ENCODE measurements around the gene ARHGAP6.

Gene ARHGAP6

GRCh38 chrX:11331788-11332187 is 333.9 kb downstream of the ARHGAP6 start:
- no peak overlapping the region for H3K4me3 ChIP-seq (ENCODE audit: low read depth, low read length)
- no peak for TF ChIP-seq CTCF (IDR thresholded peaks at IDR 0.05; ENCODE audit: low read depth, low read length)

- no peak for TF ChIP-seq CTCF (IDR thresholded peaks at IDR 0.05; ENCODE audit: low read depth, low read length)
Measured at GRCh38 chrX:11329021-11329420, 336.7 kb downstream of the ARHGAP6 start.

GRCh38 chrX:11328134-11328533 is 337.6 kb downstream of the ARHGAP6 start:
- no peak overlapping the region for H3K4me3 ChIP-seq (ENCODE audit: low read depth, low read length)
- no peak for TF ChIP-seq CTCF (IDR thresholded peaks at IDR 0.05; ENCODE audit: low read depth, low read length)

More at GRCh38 chrX:11329021-11329420, 336.7 kb downstream of the ARHGAP6 start:
- H3K4me3 ChIP-seq (ENCODE audit: low read depth, low read length) = no peak overlapping the region

GRCh38 chrX:11321986-11322385 is 343.7 kb downstream of the ARHGAP6 start:
- H3K4me3 ChIP-seq (ENCODE audit: low read depth, low read length) = no peak overlapping the region
- TF ChIP-seq CTCF (IDR thresholded peaks at IDR 0.05; ENCODE audit: low read depth, low read length) = no peak

GRCh38 chrX:11319806-11320520 is 345.8 kb downstream of the ARHGAP6 start:
- no peak for TF ChIP-seq CTCF (IDR thresholded peaks at IDR 0.05; ENCODE audit: low read depth, low read length)
- no peak overlapping the region for H3K4me3 ChIP-seq (ENCODE audit: low read depth, low read length)

- no peak for TF ChIP-seq CTCF (IDR thresholded peaks at IDR 0.05; ENCODE audit: low read depth, low read length)
Measured at GRCh38 chrX:11311706-11312105, 354.0 kb downstream of the ARHGAP6 start.

GRCh38 chrX:11309220-11309619 is 356.5 kb downstream of the ARHGAP6 start:
- H3K4me3 ChIP-seq (ENCODE audit: low read depth, low read length) = no peak overlapping the region
- TF ChIP-seq CTCF (IDR thresholded peaks at IDR 0.05; ENCODE audit: low read depth, low read length) = no peak

More at GRCh38 chrX:11311706-11312105, 354.0 kb downstream of the ARHGAP6 start:
- no peak overlapping the region for H3K4me3 ChIP-seq (ENCODE audit: low read depth, low read length)
